ENCODE results near the gene SULT4A1. TPM values are rescaled to one million over a fixed set of nuclear protein-coding genes. Genes with fewer than 3 reads are reported as not detected.

Gene SULT4A1
- total and polyA plus RNA-seq, 2 donors (not counting 1 experiment from before 2014, with no cell fraction given): not detected

GRCh38 chr22:43819421-43819921 lies 42.8 kb downstream of the SULT4A1 start:
- Histone ChIP-seq H3K4me2 (replicated peaks; ENCODE audit: low read depth, low read length, poor library complexity, severe bottlenecking) (no peak overlapping the region), H3K27me3 (replicated peaks in 1 of 4; ENCODE audit: control extremely low read depth in 1 of 4, control insufficient read depth in 3 of 4, insufficient read depth in 4 of 4, low read length in 3 of 4) (peaks cover 0 to 9% (median 0%) of the 10 kb centered on the region in 4 experiments), H3K4me1 (ENCODE audit: control insufficient read depth in 2 of 2, insufficient read depth in 2 of 2, low read length in 2 of 2) (no peaks in the 10 kb centered on the region), H3K27ac (ENCODE audit: low read length in 2 of 2) (no peak overlapping the region), H3K4me3 (ENCODE audit: control extremely low read depth in 1 of 5, extremely low read depth in 1 of 5, insufficient read depth in 1 of 5, low read depth in 2 of 5, low read length in 4 of 5) (no peak overlapping the region), H3K79me2 (ENCODE audit: control insufficient read depth, insufficient read depth, low read length) (no peaks in the 10 kb centered on the region), H3K9me3 (ENCODE audit: control extremely low read depth in 1 of 3, control insufficient read depth in 2 of 3, insufficient read depth in 1 of 3, low read length in 2 of 3) (no peaks in the 10 kb centered on the region), H3K36me3 (replicated peaks in 1 of 2; ENCODE audit: control extremely low read depth in 1 of 2, control insufficient read depth in 1 of 2, extremely low read depth in 1 of 2, insufficient read depth in 2 of 2, low read length in 1 of 2) (no peaks in the 10 kb centered on the region), H4K20me1 (ENCODE audit: control insufficient read depth, insufficient read depth, low read length, poor library complexity, severe bottlenecking) (no peaks in the 10 kb centered on the region), H3K9ac (ENCODE audit: low read length) (no peak overlapping the region), H2AFZ (ENCODE audit: insufficient read depth, low read depth, low read length, poor library complexity, severe bottlenecking) (no peak overlapping the region)
- TF ChIP-seq, protein P1, sequence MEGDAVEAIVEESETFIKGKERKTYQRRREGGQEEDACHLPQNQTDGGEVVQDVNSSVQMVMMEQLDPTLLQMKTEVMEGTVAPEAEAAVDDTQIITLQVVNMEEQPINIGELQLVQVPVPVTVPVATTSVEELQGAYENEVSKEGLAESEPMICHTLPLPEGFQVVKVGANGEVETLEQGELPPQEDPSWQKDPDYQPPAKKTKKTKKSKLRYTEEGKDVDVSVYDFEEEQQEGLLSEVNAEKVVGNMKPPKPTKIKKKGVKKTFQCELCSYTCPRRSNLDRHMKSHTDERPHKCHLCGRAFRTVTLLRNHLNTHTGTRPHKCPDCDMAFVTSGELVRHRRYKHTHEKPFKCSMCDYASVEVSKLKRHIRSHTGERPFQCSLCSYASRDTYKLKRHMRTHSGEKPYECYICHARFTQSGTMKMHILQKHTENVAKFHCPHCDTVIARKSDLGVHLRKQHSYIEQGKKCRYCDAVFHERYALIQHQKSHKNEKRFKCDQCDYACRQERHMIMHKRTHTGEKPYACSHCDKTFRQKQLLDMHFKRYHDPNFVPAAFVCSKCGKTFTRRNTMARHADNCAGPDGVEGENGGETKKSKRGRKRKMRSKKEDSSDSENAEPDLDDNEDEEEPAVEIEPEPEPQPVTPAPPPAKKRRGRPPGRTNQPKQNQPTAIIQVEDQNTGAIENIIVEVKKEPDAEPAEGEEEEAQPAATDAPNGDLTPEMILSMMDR (IDR thresholded peaks at IDR 0.05): no peak
- no peak for TF ChIP-seq EZH2 (IDR thresholded peaks at IDR 0.05; ENCODE audit: borderline replicate concordance, insufficient read depth, low read depth, low read length, poor library complexity, severe bottlenecking)
- WGBS (ENCODE audit: insufficient coverage): 94% methylated on average over 12 of the region's 12 CpGs
- Mint-ChIP-seq H3K4me1 (no peaks in the 10 kb centered on the region), H3K4me3 (no peak overlapping the region), H3K9me3 (ENCODE audit: insufficient read depth) (no peaks in the 10 kb centered on the region), H3K27ac (no peak overlapping the region), H3K27me3 (peaks cover 16% of the 10 kb centered on the region)
- intact Hi-C loops (cut with micrococcal nuclease): no loop called here
- POLR2A ChIA-PET: no interaction called here
- DNase-seq: no peak
- no peak for ATAC-seq (ENCODE audit: low read depth)
- CTCF ChIA-PET: no interaction called here

DNA sequence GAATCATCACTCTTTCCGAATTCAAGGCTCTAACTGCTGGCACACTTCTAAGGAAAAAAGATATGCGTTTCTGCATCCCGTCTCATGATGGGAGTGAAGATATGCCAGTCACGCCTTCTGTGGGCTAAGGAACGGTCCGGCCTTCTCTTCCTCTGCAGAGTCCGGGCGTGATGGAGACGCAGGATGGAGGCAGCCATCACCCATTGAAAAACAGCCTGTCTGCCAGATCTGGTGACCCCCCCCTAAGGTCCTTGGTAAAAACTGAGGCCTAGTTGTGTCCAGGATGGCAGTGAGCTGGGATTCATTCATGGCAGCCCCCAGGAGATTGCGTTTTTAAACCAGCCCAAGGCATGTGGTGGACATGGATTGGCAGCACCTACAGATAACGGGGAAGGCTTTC lies 43.3 kb downstream of the SULT4A1 start:
- no peak overlapping the region for H3K4me2 ChIP-seq (replicated peaks; ENCODE audit: low read depth, low read length, poor library complexity, severe bottlenecking)
- H3K9me3 Mint-ChIP-seq (ENCODE audit: insufficient read depth): no peaks in the 10 kb centered on the region
- WGBS (ENCODE audit: insufficient coverage): 95% methylated on average over 5 of the region's 11 CpGs
- H3K9me3 ChIP-seq (ENCODE audit: control extremely low read depth in 1 of 3, control insufficient read depth in 2 of 3, insufficient read depth in 1 of 3, low read length in 2 of 3): no peaks in the 10 kb centered on the region
- H3K27ac ChIP-seq (ENCODE audit: low read length in 2 of 2): no peak overlapping the region
- H3K27ac Mint-ChIP-seq: no peak overlapping the region
- H3K27me3 Mint-ChIP-seq: peaks cover 13% of the 10 kb centered on the region
- H4K20me1 ChIP-seq (ENCODE audit: control insufficient read depth, insufficient read depth, low read length, poor library complexity, severe bottlenecking): no peaks in the 10 kb centered on the region
- no peaks in the 10 kb centered on the region for H3K4me1 ChIP-seq (ENCODE audit: control insufficient read depth in 2 of 2, insufficient read depth in 2 of 2, low read length in 2 of 2)
- TF ChIP-seq, protein P1 (IDR thresholded peaks at IDR 0.05): no peak
- no peak overlapping the region for H3K4me3 ChIP-seq (ENCODE audit: control extremely low read depth in 1 of 5, extremely low read depth in 1 of 5, insufficient read depth in 1 of 5, low read depth in 2 of 5, low read length in 4 of 5)
- H3K36me3 ChIP-seq (replicated peaks in 1 of 2; ENCODE audit: control extremely low read depth in 1 of 2, control insufficient read depth in 1 of 2, extremely low read depth in 1 of 2, insufficient read depth in 2 of 2, low read length in 1 of 2): no peaks in the 10 kb centered on the region
- CTCF ChIA-PET: no interaction called here
- no peak overlapping the region for H3K4me3 Mint-ChIP-seq
- H2AFZ ChIP-seq (ENCODE audit: insufficient read depth, low read depth, low read length, poor library complexity, severe bottlenecking): no peak overlapping the region
- ATAC-seq (ENCODE audit: low read depth) (no peak), DNase-seq (no peak)
- intact Hi-C loops (cut with micrococcal nuclease): no loop called here
- H3K79me2 ChIP-seq (ENCODE audit: control insufficient read depth, insufficient read depth, low read length): no peaks in the 10 kb centered on the region
- H3K4me1 Mint-ChIP-seq: peaks cover 3% of the 10 kb centered on the region
- POLR2A ChIA-PET: no interaction called here
- peaks cover 0 to 9% (median 0%) of the 10 kb centered on the region in 4 experiments for H3K27me3 ChIP-seq (replicated peaks in 1 of 4; ENCODE audit: control extremely low read depth in 1 of 4, control insufficient read depth in 3 of 4, insufficient read depth in 4 of 4, low read length in 3 of 4)
- no peak overlapping the region for H3K9ac ChIP-seq (ENCODE audit: low read length)

All from B cell (primary cell).